Astrocyte of the cerebellum (primary cell): ENCODE results near the gene USP3.

Experiments used
- DNase-seq: peaks from one replicate; pipeline ENCODE4 v3.0.0-alpha.2; 2011; ENCODE audit warnings: low read depth
- H3K4me3 ChIP-seq: 2 replicates; pipeline ENCODE4 v1.5.1; 2011; ENCODE audit warnings: mild to moderate bottlenecking, low read depth, low read length, moderate library complexity
- CTCF ChIP-seq: IDR thresholded peaks from 2 replicates; pipeline ENCODE4 v1.5.1; 2012; ENCODE audit warnings: low read length, low read depth, moderate library complexity, mild to moderate bottlenecking; ENCODE audit errors: missing control alignments
- in situ Hi-C: cut with HindIII; loops from 2 replicates; pipeline ENCODE4 v1.10.0; 2017; ENCODE audit warnings: low sequenced_read_pairs

Gene USP3

GRCh38 chr15:63512148-63512547, 7.8 kb downstream of the USP3 start:
- TF ChIP-seq CTCF: no peak

GRCh38 chr15:63513271-63513670, 8.9 kb downstream of the USP3 start:
- no peak for TF ChIP-seq CTCF
- in situ Hi-C loops: no loop called here
- no peak overlapping the region for H3K4me3 ChIP-seq
- DNase-seq: no peak

More at GRCh38 chr15:63512148-63512547, 7.8 kb downstream of the USP3 start:
- no peak for DNase-seq
- no peak overlapping the region for H3K4me3 ChIP-seq
- in situ Hi-C loops: no loop called here

GRCh38 chr15:63513728-63514127, 9.3 kb downstream of the USP3 start:
- in situ Hi-C loops: no loop called here
- H3K4me3 ChIP-seq: no peak overlapping the region
- no peak for TF ChIP-seq CTCF
- no peak for DNase-seq

GRCh38 chr15:63514531-63514943, 10.1 kb downstream of the USP3 start:
- no peak for TF ChIP-seq CTCF
- no peak for DNase-seq
- in situ Hi-C loops: no loop called here
- no peak overlapping the region for H3K4me3 ChIP-seq

GRCh38 chr15:63517202-63517601, 12.8 kb downstream of the USP3 start:
- DNase-seq: no peak
- TF ChIP-seq CTCF: no peak
- no peak overlapping the region for H3K4me3 ChIP-seq
- in situ Hi-C loops: no loop called here

- DNase-seq: no peak
- no peak for TF ChIP-seq CTCF
- H3K4me3 ChIP-seq: no peak overlapping the region
- in situ Hi-C loops: no loop called here
Measured at GRCh38 chr15:63517628-63518027, 13.2 kb downstream of the USP3 start.

- no peak for DNase-seq
- TF ChIP-seq CTCF: no peak
- in situ Hi-C loops: no loop called here
- H3K4me3 ChIP-seq: no peak overlapping the region
Measured at GRCh38 chr15:63519041-63519440, 14.6 kb downstream of the USP3 start.
